Astrocyte (in vitro differentiated cells and primary cell): ENCODE measurements around the gene TAF4. TPM values are rescaled to one million over a fixed set of nuclear protein-coding genes. Genes with fewer than 3 reads are reported as not detected.

Experiments used
- DNase-seq: peaks from one replicate; pipeline ENCODE4 v3.0.0-alpha.2; 2010; ENCODE audit warnings: low read depth
- FAIRE-seq: peaks from 2 replicates; lab custom pipeline; 2011; peaks lifted over from hg19 to GRCh38; lab: Jason Lieb, UNC
- H2AFZ ChIP-seq: 2 replicates; pipeline ENCODE4 v1.6.0; 2012; ENCODE audit warnings: low read depth, low read length, inconsistent platforms
- H3K27ac ChIP-seq: 2 replicates; pipeline ENCODE4 v1.5.1; 2011; ENCODE audit warnings: low read depth, low read length, inconsistent platforms
- H3K27me3 ChIP-seq: 2 replicates; pipeline ENCODE4 v1.6.0; 2011; ENCODE audit warnings: low read length, inconsistent platforms; ENCODE audit not compliant: insufficient read depth
- H3K36me3 ChIP-seq: 2 replicates; pipeline ENCODE4 v1.5.1; 2011; ENCODE audit warnings: low read length, inconsistent platforms; ENCODE audit not compliant: insufficient read depth
- H3K4me1 ChIP-seq: 2 replicates; pipeline ENCODE4 v1.5.1; 2011; ENCODE audit warnings: low read length, inconsistent platforms; ENCODE audit not compliant: insufficient read depth
- H3K4me2 ChIP-seq: 2 replicates; pipeline ENCODE4 v1.6.0; 2012; ENCODE audit warnings: low read length, inconsistent platforms
- H3K4me3 ChIP-seq: 2 replicates; pipeline ENCODE4 v1.5.1; 2011; ENCODE audit warnings: low read depth, mild to moderate bottlenecking, low read length, inconsistent platforms; ENCODE audit not compliant: insufficient read depth
- H3K79me2 ChIP-seq: 2 replicates; pipeline ENCODE4 v1.6.0; 2012; ENCODE audit warnings: mild to moderate bottlenecking, low read length, inconsistent platforms; ENCODE audit not compliant: insufficient read depth
- H3K9ac ChIP-seq: 2 replicates; pipeline ENCODE4 v1.6.0; 2012; ENCODE audit warnings: mild to moderate bottlenecking, low read length, inconsistent platforms
- H3K9me3 ChIP-seq: 2 replicates; pipeline ENCODE4 v1.5.1; 2012; ENCODE audit warnings: low read depth, mild to moderate bottlenecking, low read length, inconsistent platforms; ENCODE audit not compliant: insufficient read depth
- H4K20me1 ChIP-seq: 2 replicates; pipeline ENCODE4 v1.6.0; 2012; ENCODE audit warnings: low read length, inconsistent platforms; ENCODE audit not compliant: insufficient read depth
- H3K27ac Mint-ChIP-seq: one replicate; pipeline ENCODE4 v1.8.0; 2021; ENCODE audit warnings: mild to moderate bottlenecking, mixed read lengths; ENCODE audit not compliant: unreplicated experiment
- H3K27me3 Mint-ChIP-seq: one replicate; pipeline ENCODE4 v1.8.0; 2021; ENCODE audit warnings: low read depth, mixed read lengths; ENCODE audit not compliant: unreplicated experiment
- H3K36me3 Mint-ChIP-seq: one replicate; pipeline ENCODE4 v1.8.0; 2021; ENCODE audit warnings: low read depth, mixed read lengths; ENCODE audit not compliant: unreplicated experiment
- H3K4me1 Mint-ChIP-seq: one replicate; pipeline ENCODE4 v1.8.0; 2021; ENCODE audit warnings: low read depth, mixed read lengths; ENCODE audit not compliant: unreplicated experiment
- H3K4me3 Mint-ChIP-seq: one replicate; pipeline ENCODE4 v1.8.0; 2021; ENCODE audit warnings: mild to moderate bottlenecking, moderate library complexity, mixed read lengths; ENCODE audit not compliant: unreplicated experiment
- H3K9me3 Mint-ChIP-seq: one replicate; pipeline ENCODE4 v1.8.0; 2021; ENCODE audit warnings: mild to moderate bottlenecking, mixed read lengths; ENCODE audit not compliant: unreplicated experiment
- CTCF ChIP-seq: IDR thresholded peaks from 2 replicates; pipeline ENCODE4 v1.5.1; 2011; ENCODE audit warnings: low read depth, mild to moderate bottlenecking, inconsistent platforms, low read length, moderate library complexity; ENCODE audit not compliant: insufficient read depth
- EZH2 ChIP-seq: IDR thresholded peaks from 2 replicates; pipeline ENCODE4 v1.6.1; 2012; ENCODE audit warnings: mild to moderate bottlenecking, low read length, inconsistent platforms; ENCODE audit not compliant: insufficient read depth
- total RNA-seq: library from RNA; stranded (reverse); gene quantifications from 2 replicates; pipeline ENCODE4 v1.2.1, GENCODE V29; 2021

TAF4 gene
- total RNA-seq, 1 donor from 2014 or later: 11.8 TPM

GRCh38 chr20:62018437-62019143 lies 47.1 kb downstream of the TAF4 start:
- no peaks in the 10 kb centered on the region for H3K9me3 ChIP-seq
- no peak for FAIRE-seq
- H3K36me3 Mint-ChIP-seq: peaks cover 3% of the 10 kb centered on the region
- no peaks in the 10 kb centered on the region for H3K4me1 Mint-ChIP-seq
- no peaks in the 10 kb centered on the region for H3K4me1 ChIP-seq
- no peak for TF ChIP-seq EZH2
- TF ChIP-seq CTCF: no peak
- no peak overlapping the region for H3K4me3 Mint-ChIP-seq
- no peak for DNase-seq
- H3K27ac Mint-ChIP-seq: no peak overlapping the region
- no peaks in the 10 kb centered on the region for H3K27me3 ChIP-seq
- H3K79me2 ChIP-seq: peaks cover 69% of the 10 kb centered on the region
- H3K4me2 ChIP-seq: no peak overlapping the region
- peaks cover 87% of the 10 kb centered on the region for H4K20me1 ChIP-seq
- no peak overlapping the region for H3K9ac ChIP-seq
- no peak overlapping the region for H3K4me3 ChIP-seq
- H3K36me3 ChIP-seq: no peaks in the 10 kb centered on the region
- no peak overlapping the region for H3K27ac ChIP-seq
- no peaks in the 10 kb centered on the region for H3K27me3 Mint-ChIP-seq
- no peak overlapping the region for H2AFZ ChIP-seq
- no peaks in the 10 kb centered on the region for H3K9me3 Mint-ChIP-seq

GRCh38 chr20:62015540-62016288 lies 50.0 kb downstream of the TAF4 start:
- no peaks in the 10 kb centered on the region for H3K9me3 Mint-ChIP-seq

More at GRCh38 chr20:62015540-62016288, 50.0 kb downstream of the TAF4 start:
- FAIRE-seq (no peak), DNase-seq (no peak)
- H4K20me1 ChIP-seq: peaks cover 86% of the 10 kb centered on the region
- peaks cover 6% of the 10 kb centered on the region for H3K36me3 Mint-ChIP-seq
- peaks cover 44% of the 10 kb centered on the region for H3K79me2 ChIP-seq
- peaks cover 2% of the 10 kb centered on the region for H3K4me1 Mint-ChIP-seq
- H3K9ac ChIP-seq: no peak overlapping the region
- no peak overlapping the region for H3K4me3 Mint-ChIP-seq
- H3K27ac Mint-ChIP-seq: no peak overlapping the region
- no peaks in the 10 kb centered on the region for H3K27me3 Mint-ChIP-seq
- no peak overlapping the region for H3K4me3 ChIP-seq
- H3K4me1 ChIP-seq: no peaks in the 10 kb centered on the region
- no peak overlapping the region for H2AFZ ChIP-seq
- H3K9me3 ChIP-seq: no peaks in the 10 kb centered on the region
- H3K27ac ChIP-seq: no peak overlapping the region
- TF ChIP-seq EZH2: no peak
- TF ChIP-seq CTCF: no peak
- no peaks in the 10 kb centered on the region for H3K27me3 ChIP-seq
- no peak overlapping the region for H3K4me2 ChIP-seq
- no peaks in the 10 kb centered on the region for H3K36me3 ChIP-seq
